OCI-LY1 (cell line): ENCODE data around the gene DCAF15.

ENCODE experiments used
- EZH2 ChIP-seq: fragments of 200-600 bp; sonication (generic), shearing (Covaris generic); IDR thresholded peaks from 2 replicates; pipeline ENCODE4 v1.8.0; 2017; ENCODE audit warnings: borderline replicate concordance, mixed run types, mild to moderate bottlenecking, antibody characterized with exemption, low read length, moderate library complexity, mixed read lengths
- TF ChIP-seq, protein P1 (sequence below): fragments of 200-600 bp; sonication (generic), shearing (Covaris generic); IDR thresholded peaks from 2 replicates; pipeline ENCODE4 v1.5.1; 2017; ENCODE audit warnings: mild to moderate bottlenecking, antibody characterized with exemption, low read length, moderate library complexity, mixed read lengths

DNA sequence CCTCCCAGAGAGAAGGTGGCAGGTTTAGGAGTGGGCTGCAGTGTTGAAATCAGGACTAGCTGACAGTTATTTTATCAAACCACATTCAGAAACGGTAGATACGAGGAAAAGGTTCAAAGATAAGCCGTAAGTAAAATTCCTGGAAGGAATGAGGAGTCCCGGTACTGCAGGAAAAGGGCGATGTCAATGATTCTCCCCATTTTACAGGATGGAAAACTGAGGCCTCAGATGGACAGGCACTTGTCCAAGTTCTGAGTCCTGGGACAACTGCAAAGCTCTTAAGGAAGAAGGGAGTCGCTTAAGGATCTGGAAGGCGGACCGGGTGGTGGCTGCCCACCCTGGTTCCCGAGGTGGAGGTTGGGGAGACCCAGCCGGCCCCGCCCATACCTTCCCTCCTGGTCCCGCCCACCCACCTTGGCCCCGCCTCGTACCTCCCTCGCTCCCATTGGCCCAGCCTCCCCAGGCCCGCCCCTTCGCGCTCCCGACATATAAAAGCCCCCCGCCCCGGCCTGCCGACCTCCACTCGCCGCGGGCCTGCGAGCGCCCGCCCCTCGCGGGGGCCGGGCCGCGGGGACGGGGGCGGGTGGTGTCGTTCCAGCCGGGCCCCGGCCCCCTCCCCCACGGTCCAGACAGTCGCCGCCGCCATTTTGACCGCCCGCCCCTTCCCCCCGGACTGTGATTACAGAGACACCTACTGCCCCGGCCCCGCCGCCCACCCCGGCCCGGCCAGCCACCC lies 53.2 kb downstream of the DCAF15 start:
- TF ChIP-seq, protein P1, sequence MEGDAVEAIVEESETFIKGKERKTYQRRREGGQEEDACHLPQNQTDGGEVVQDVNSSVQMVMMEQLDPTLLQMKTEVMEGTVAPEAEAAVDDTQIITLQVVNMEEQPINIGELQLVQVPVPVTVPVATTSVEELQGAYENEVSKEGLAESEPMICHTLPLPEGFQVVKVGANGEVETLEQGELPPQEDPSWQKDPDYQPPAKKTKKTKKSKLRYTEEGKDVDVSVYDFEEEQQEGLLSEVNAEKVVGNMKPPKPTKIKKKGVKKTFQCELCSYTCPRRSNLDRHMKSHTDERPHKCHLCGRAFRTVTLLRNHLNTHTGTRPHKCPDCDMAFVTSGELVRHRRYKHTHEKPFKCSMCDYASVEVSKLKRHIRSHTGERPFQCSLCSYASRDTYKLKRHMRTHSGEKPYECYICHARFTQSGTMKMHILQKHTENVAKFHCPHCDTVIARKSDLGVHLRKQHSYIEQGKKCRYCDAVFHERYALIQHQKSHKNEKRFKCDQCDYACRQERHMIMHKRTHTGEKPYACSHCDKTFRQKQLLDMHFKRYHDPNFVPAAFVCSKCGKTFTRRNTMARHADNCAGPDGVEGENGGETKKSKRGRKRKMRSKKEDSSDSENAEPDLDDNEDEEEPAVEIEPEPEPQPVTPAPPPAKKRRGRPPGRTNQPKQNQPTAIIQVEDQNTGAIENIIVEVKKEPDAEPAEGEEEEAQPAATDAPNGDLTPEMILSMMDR = no peak
- TF ChIP-seq EZH2 = no peak
